Measurements from ENCODE around the gene NOL11.
A peak's percentile ranks its signal among the peaks of the same experiment; 100 is the strongest.
"Not testable (repeated sequence)": the region's sequence is repeated elsewhere in the genome, so short reads cannot be mapped to it uniquely, and the experiment has no call there.

NOL11 gene

DNA sequence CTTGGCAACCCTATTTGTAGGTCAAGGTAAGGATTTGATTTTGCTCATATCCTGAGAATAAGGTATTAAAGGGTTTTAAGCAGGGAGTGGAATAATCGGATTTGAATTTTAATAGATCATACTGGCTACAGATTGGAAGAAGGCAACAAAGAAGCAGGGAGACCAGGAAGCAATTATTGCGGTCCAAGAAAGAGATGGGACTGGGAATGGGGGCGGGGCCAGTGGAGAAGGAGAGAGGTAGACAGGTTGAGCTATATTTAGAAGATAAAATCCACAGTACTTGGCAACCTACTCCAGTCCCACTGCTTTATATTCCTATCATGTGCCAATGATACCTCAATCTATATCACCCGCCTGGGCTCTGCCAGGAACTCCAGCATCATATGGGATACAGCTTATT is 5.8 kb upstream of the NOL11 start:
- no peak for DNase-seq

GRCh38 chr17:67712375-67712774 is 5.4 kb upstream of the NOL11 start:
- no peak for DNase-seq

- DNase-seq: no peak
These were observed 4.6 kb upstream of the NOL11 start for GRCh38 chr17:67713169-67713568.

GRCh38 chr17:67716405-67716798 is 1.3 kb upstream of the NOL11 start:
- DNase-seq: no peak

DNA sequence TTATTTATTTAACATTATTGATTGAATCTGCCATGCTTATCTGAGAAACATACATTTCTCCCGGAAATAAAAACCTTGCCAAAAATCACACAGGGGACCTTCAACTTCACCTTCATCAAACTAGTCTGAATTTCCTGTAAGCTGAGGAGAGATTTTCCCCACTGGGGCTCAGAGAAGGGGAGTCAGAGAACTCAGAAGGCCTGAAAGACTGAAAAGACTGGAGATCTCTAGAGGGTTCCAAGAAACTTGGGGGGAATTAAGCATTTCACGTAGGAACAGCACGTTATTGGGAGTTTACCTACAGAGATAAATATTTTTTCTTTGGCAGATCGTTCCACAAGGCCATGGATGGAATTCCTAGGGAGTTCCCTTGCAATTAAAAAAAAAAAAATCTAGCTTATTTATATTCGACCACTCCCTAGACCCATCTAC is 528 bp upstream of the NOL11 start:
- peak in 2 of 14 donors; percentile 26 to 41 for DNase-seq

GRCh38 chr17:67718325-67718941 is 697 bp downstream of the NOL11 start:
- no peak for DNase-seq

DNA sequence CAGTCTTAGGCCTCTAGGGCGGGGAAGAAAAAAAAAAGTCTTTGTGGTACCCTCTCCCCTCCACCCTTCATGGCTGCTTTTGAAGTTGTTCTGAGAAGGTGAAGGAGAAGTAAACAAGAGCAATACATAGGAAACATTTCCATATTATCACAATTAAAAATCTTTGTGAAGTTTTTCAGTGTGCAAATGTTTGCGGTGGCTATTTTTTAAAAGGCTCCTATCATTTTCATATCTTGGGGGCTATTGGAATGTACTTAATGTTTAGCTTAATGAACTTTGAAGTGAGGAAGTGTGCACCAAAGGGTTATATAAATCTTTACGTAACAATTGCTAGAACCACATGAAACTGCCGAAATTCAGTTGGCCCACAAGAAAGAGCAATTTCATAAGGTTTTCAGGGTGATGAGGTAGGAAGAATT is 7.6 kb downstream of the NOL11 start:
- DNase-seq: no peak

GRCh38 chr17:67725807-67726206 is 8.1 kb downstream of the NOL11 start:
- no peak for DNase-seq

GRCh38 chr17:67727152-67728039 is 9.7 kb downstream of the NOL11 start:
- not testable (repeated sequence) for DNase-seq

- DNase-seq: no peak
These were observed 12.2 kb downstream of the NOL11 start for GRCh38 chr17:67729903-67730302.

DNA sequence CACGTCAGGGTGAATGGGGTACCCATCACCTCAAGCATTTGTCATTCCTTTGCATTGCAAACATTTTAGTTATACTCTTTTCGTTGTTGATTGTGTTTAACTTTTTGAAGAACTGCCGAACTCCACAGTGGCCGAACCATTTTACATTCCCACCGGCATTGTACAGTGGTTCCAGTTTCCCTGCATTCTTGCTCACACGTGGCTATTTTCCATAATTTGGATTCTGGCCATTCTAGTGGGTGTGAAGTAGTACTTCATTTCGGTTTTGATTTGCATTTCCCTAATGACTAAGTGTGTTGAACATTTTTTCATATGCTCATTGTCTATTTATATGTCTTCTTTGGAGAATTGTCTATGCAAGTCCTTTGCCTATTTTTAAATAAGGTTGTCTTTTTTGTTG is 13.0 kb downstream of the NOL11 start:
- DNase-seq: no peak

GRCh38 chr17:67733449-67733848 is 15.7 kb downstream of the NOL11 start:
- DNase-seq: no peak

DNA sequence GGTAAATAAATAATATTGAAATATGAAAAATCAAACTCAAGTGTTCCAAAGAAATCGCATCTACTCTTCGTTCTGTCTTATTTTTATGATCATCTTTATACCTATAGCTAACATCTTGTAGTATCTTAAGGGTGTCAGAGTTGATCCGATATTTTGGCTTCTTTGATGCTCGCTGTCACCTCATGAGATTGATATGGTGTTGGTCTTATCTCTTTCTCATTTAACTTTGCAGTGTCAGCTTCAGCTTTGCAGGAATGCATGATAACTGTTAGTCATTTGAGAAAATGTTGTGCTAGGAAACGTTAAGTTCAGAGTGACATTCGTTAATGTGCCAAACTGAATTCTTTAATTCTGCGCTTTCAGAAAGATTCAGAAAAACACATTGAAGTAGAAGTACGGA is 19.4 kb downstream of the NOL11 start:
- DNase-seq: no peak

GRCh38 chr17:67742025-67742424 is 24.3 kb downstream of the NOL11 start:
- DNase-seq: no peak

GRCh38 chr17:67746704-67747571 is 29.2 kb downstream of the NOL11 start:
- DNase-seq: no peak

DNA sequence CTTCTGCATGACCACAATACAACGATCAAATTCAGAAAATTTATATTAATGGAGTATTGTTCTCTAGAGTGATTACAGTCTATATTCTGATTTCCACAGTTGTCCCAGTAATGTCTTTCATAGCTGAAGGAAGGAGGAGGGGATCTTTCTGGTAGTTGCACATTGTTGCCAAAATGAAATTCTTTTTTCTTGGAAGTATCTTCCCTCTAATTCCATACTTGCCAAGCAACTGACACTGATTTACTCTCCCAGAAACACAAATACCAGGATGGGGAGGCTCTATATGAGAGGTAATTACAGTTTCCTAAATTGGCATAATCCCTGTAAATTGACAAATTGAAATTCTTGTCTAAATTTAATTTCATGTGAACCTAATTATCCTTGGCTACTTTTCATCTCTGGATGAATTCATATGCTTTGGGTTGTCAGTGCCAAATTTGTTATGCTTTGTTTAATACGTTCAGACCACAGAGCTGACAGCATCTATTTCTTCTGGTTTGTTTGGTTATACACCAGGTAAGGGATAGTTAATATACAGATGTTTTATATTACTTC is 30.0 kb downstream of the NOL11 start:
- DNase-seq: no peak

DNA sequence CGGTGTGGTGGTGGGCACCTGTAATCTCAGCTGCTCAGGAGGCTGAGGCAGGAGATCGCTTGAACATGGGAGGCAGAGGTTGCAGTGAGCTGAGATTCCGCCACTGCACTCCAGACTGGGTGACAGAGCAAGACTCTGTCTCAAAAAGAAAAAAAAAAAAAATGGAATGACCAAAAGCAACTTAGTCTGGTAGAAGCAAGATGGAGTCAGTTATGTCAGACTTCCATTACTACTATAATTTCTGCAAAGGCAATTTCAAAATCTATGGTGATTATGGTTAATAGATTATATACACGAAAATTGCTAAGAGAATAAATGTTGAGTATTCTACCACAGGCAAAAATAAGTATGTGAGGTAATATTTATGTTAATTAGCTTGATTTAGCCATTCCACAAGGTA is 32.3 kb downstream of the NOL11 start:
- DNase-seq: no peak

DNA sequence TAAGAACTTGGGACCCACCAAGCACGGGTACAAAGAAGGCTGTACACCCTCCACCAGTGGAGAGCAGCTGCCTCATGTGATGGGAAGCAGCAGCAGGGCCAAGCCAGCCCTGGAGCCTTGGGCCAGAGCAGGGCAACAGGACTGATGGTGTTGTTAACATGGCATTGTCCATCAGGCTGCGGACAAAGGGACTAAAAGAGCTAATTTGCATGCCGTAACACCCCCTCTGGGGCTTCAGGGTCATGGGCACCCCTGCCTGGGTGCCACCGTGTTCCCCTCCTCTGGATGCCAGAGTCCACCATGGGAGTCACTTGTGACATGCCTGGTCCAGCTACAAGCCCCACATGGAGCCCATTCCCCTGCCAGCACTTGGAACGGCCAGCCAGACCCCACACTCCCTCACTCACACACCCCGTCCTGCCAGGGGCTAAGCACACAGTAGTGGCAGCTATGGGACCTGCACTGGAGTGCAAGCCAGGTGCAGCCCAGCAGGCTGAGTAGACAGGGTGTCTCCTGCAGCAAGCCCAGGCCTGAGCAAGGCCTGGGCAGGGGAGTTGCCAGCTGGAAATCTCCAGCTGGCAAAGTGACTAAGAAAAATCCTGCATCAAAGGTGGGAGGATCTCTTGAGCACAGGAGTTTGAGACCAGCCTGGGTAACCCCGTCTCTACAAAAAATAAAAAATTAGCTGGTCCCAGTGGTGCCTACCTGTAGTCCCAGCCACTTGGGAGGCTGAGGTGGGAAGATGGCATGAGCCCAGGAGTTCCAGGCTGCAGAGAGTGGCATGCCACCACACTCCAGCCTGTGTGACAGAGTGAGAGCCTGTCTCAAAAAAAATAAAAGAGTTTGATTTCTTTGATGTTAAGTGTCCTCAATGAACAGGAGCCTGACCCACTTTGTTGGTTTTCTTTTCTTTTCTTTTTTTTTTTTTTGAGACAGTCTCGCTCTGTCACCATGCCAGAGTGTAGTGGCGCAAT is 33.7 kb downstream of the NOL11 start:
- no peak for DNase-seq

GRCh38 chr17:67752160-67752559 is 34.4 kb downstream of the NOL11 start:
- DNase-seq: not testable (repeated sequence)

DNA sequence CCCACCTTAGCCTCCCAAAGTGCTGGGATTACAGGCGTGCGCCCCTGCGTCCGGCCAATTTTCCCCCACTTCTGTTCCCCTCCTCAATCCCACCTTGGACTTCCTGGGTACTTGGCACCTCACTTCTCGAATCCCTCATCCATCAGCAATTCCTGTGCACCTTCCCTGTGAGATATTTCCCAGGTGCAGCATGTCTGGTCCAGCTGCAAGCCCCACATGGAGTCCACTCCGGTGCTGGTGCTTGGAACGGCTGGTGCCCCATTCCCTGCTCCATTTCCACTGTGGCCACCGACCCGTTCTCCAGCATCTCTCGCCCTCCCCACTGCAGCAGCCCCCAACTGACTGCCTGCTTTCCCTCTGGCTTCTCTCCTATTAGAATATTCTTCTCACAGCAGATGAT is 35.3 kb downstream of the NOL11 start:
- DNase-seq: no peak

GRCh38 chr17:67754001-67754400 is 36.3 kb downstream of the NOL11 start:
- DNase-seq: no peak
